ENCODE data around the gene UBC.
"Not testable (repeated sequence)": the region's sequence is repeated elsewhere in the genome, so short reads cannot be mapped to it uniquely, and the experiment has no call there.

Gene UBC

DNA sequence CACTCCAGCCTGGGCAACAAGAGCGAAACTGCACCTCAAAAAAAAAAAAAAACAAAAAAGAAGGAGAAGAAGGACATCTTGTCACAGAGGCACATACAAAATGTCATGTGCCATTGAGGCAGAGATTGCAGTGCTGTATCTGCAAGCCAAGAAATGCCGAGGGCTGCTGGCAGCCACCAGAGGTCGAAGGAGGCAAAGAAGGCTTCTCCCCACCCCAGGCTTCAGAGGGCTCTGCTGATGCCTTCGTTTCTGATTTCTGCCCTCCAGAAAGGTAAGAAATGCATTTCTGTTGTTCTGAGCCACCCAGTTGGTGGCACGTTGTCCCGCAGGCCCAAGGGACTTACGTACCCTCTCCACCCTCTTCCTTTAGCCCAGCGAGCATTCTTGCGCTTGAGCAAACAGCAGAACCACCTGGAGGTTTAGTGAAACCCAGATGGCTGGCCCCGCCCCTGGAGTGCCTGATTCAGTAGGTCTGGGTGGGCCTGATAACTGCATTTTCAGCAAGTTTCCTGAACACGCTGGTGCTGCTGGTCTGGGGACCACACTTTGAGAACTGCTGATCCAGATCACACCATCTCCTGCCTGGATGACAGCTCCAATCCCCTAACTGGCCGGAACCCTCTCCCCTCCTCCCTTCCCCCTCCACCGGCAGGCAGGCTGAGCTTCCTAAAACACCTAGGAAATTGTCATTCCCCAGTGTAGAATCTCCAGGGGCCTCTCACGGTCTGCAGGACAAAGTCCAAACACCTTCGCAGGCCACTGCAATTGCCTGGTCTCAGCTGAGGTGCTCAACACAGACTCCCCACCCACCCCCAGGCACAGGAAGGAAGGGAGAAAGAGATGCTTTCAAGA, 29.6 kb downstream of the UBC start:
- no peak for DNase-seq (ENCODE audit: low read depth)

DNA sequence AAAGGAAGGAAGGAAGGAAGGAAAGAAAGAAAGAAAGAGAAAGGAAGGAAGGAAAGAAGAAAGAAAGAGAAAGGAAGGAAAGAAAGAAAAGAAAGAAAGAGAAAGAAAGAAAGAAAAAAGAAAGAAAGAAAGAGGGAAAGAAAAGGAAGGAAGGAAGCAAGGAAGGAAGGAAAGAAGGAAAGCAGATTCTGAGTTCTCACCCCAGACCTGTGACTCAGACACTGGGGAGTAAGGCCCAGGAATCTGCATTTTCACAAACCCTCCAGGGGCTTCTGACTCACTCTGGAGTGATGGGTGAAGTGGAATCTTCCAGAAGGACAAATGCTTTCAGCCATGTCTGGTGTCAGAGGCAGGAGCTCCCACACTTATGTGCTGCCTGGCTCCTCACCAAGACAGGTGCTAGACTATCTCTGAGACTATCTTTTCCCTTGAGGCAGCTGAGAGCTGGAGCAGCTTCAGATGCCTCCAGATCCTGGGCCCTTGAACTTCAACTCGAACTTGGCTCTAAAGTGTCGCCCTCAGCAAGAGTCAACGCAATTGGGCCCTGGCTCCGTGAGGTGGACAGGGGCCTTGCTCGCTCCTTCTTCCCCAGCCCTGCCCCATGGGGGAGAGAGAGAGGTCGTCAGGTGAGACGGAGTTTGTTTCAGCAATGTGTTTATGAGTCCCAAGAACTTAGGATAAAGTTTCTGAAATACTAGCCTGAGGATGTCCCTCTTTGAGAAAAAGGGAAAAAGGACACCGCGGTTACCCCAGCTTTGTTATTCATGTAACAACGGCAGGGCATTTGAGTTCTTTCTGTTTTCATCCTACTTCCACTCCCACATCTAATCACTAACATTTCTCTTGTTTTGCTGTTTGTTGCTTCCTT, 31.0 kb downstream of the UBC start:
- no peak for DNase-seq (ENCODE audit: low read depth)

DNA sequence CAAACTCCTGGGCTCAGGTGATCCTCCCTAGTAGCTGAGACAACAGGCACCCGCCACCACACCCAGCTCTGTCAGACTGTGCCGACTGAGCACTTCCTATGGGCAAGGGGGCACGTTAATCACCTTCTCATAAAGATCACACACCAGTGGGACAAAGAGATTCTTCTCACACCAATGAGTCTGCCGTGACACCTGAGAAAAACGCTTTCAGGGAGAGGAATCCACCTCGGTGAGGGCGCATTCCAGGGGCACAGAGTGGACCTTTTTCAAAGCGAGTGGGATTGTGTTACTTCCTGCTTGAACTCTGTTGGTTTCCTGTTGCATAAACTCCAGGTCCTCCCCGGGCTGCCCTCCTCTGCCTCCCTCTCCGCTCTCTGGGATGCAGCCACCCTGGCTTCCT, 33.3 kb downstream of the UBC start:
- DNase-seq (ENCODE audit: low read depth): no peak

DNA sequence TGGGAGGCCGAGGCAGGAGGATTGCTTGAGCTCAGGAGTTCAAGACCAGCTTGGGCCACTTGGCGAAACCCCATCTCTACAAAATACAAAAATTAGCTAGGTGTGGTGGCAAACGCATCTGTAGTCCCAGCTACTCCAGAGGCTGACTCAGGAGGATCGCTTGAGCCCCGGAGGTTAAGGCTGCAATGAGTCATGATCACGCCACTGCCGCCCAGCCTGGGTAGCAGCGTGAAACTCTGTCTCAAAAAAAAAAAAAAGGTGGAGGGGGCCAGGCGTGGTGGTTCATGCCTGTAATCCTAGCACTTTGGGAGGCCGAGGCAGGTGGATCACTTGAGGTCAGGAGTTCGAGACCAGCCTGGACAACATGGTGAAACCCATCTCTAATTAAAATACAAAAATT, 34.1 kb downstream of the UBC start:
- not testable (repeated sequence) for DNase-seq (ENCODE audit: low read depth)

DNA sequence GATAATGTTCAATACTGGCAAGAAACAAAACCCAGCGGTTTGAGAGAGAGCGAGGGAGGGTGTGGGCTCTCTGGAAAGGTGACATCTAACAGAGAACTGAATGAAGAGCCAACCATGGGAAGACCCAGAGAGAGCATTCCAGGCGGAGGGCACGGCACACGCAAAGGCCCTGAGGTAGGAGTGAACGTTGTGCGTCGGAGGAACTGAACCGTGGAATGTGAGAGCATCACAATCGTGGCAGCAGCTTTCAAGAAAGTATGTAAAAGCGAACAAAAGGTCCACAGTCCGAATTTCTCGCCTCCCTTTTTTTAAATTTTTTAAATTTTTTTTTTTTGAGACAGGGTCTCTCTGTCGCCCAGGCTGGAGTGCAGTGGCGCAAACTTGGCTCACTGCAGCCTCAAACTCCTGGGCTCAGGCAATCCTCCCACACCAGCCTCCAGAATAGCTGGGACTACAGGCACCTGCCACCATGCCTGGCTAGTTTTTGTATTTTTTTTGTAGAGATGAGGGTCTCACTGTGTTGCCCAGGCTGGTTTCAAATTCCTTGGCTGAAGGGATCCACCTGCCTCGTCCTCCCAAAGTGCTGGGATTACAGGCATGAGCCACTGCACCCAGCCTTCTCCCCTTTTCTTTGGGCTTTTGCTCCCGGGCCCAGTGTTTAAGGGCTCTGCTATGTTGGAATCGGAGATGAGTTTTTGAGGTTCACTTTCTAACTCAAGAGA, 35.5 kb downstream of the UBC start:
- DNase-seq (ENCODE audit: low read depth): no peak

DNA sequence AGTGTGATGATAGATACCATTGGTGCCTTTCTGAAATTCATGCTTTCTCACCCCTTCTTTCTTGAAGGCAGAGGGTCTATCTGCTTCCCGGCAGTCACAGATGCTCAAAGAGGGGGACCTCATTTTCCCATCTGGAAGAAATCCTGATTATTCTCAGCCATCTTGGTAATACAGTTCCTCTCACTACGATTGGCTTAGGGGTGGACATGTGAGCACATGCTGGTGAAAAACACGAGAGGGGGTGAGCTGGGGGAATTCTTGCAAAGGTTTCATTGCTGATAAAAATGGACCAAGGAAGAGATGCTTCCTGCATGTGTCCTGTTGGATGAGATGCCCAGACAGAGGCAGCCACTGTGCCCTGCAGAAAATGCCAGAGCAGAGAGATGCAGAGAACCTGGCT, 37.0 kb downstream of the UBC start:
- no peak for DNase-seq (ENCODE audit: low read depth)

DNA sequence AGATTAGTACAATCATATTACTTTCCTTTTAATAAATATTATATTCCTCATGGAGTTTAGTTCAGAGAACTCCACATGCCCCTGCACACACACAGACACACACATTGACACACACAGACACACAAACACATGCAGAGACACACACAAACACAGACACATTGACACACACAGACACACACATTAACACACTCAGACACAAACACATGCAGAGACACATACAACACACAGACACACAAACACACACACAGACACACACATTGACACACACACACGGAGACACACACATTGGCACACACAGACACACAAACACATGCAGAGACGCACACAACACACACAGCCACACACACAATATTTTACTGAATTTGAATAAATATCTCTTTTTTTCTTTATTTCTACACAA, 38.3 kb downstream of the UBC start:
- DNase-seq (ENCODE audit: low read depth): no peak

DNA sequence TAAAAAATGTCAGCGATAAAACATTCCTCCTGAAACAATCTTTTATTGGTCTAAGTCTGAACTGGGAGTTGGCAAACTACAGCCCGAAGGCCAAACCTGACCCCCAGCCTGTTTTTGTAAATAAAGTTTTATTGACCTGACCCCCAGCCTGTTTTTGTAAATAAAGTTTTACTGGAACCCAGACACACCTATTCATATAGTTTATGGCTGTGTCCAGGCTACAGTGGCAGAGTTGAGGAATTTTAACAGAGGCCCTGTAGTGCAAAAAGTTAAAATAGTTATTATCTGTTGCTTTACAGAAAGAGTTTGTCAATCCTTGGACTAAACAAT, 38.7 kb downstream of the UBC start:
- DNase-seq (ENCODE audit: low read depth): no peak

DNA sequence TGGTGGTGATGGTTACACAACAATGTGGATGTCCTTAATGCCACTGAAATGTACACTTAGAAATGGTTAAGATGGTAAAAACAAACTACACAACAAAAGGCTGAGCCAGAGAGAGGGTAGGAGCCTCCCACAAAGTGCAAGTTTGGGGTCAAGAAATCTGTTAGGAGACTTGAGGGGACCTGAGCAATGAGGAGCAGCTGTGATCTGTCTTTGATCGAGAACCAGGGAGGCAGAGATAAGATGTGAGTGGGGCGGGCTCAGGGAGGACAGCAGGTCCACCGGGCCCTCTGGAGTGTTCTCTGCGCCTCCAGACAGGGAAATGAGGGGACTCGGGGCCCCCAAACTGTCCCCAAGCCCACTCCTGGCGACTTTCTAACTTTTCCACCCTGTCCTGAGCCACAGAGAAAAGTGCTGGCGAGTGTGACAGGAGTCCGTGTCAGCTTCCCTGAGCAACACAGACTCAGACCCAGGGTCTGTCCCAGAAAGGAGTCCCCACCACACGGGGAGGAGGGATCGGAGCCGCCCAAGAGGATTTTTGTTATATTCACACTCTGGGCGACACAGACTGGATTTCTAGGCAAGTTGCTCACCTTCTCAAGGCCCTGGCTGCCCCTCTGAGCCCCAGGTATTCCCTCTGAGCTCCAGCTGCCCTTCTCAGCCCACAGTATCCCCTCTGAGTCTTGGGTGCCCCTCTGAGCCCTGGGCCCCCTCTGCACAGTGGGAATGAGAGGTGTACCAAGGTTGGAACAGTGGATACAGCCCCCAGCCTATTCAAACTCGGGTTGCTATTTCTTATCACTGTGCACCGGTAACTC, 39.3 kb downstream of the UBC start:
- DNase-seq (ENCODE audit: low read depth): no peak

DNA sequence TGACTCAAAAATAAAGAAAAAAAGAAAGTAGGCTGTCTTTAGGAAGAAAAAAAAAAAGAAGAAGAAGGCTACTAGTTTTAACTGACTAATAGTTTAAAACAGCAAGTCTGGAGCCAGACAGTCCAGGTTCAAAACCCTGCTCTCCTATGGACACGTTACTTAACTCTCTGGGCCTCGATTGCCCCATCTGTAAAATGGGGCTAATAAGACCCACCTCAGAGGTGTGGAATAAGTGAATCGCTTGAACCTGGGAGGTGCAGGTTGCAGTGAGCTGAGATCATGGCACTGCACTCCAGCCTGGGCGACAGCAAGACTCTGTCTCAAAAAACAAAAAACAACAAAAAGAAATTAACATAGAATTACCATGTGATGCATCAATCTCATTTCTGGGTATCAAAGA, 40.3 kb downstream of the UBC start:
- DNase-seq (ENCODE audit: low read depth): no peak

DNA sequence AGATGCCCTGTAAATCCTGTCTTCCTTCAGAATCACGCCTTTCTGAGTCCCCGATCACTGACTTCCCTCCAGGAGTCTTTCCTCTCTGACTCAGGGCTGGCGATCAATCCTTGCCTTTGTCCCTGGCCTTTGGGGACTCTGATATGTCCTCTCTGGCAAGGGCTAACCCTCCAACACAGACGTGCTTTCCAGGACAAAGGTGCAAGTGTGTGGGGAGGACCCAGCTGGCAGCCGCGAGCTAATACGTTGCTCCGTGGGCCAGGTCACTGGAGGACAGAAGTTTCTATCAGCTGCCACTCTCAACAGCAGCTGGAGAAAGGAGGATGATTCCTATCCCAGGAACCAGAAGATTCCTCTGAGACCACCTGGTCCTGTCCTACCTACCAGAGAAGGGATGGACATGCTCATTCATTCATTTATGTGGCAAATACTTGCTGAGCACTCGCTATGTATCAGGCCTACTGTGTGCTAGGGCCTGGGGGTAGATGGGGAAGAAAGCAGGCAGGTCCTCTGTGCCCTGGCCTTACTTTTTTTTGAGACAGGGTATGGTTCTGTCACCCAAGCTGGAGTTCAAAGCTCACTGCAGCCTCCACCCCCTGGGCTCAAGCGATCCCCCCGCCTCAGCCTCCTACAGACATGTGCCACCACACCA, 42.3 kb downstream of the UBC start:
- DNase-seq (ENCODE audit: low read depth): no peak

DNA sequence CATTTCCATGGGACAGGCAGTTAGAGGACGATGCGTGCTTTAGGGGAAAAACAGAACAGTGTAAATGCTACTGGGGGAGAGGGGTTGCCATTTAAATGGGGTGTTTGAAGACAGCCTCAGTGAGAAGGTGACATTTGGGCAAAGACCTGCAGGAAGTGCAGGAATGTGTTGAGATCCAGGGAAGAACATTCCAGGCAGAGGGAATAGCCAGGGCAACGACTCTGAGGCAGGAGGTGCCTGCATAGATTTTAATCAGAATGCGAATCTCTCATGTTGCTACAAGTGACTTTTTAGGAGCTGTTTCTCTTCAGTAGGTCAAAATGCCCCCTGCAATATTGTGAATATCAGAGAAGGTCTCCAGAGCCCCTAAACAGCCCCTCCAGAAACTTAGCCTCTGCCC, 43.2 kb downstream of the UBC start:
- no peak for DNase-seq (ENCODE audit: low read depth)

DNA sequence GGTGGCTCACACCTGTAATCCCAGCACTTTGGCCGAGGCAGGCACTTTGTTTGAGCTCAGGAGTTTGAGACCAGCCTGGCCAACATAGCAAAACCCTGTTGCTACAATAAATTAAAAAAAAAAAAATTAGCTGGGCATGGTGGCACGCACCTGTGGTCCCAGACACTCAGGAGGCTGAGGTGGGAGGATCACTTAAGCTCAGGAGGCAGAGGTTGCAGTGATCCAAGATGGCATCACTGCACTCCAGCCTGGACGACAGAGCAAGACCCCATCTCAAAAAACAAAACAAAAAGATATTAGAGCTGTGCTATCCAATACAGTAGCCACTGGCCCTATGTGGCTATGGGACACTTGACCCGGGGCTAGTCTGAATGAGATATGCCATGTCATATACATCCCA, 43.9 kb downstream of the UBC start:
- DNase-seq (ENCODE audit: low read depth): no peak

DNA sequence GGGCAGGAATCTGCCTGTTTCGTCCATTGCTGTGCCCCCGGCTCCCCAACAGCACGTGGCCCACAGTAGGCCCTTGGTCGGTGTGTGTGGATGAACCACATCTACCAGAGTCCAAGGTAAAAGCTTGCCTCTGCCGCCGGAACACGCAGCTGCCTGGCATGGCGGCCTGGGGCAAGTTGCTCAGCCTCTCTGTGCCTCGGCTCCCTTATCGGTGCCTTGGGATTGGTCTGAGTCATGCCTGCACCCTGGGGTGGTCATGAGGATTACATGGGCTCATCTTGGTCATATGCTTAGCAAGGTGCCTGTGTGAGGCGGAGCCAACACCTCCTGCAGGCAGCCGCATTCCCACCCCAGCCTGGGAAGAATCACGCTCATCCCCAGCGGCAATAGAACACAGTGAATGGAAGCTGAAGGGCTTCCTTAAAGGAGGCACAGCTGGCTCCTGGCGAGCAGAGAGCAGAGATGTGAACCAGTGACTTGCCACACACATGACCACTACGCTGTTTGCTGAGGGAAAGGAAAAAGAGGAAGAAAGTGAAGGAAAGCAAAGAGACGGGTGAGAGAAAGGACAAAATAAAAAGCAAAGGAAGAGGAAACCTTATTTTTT, 45.3 kb downstream of the UBC start:
- DNase-seq (ENCODE audit: low read depth): no peak

DNA sequence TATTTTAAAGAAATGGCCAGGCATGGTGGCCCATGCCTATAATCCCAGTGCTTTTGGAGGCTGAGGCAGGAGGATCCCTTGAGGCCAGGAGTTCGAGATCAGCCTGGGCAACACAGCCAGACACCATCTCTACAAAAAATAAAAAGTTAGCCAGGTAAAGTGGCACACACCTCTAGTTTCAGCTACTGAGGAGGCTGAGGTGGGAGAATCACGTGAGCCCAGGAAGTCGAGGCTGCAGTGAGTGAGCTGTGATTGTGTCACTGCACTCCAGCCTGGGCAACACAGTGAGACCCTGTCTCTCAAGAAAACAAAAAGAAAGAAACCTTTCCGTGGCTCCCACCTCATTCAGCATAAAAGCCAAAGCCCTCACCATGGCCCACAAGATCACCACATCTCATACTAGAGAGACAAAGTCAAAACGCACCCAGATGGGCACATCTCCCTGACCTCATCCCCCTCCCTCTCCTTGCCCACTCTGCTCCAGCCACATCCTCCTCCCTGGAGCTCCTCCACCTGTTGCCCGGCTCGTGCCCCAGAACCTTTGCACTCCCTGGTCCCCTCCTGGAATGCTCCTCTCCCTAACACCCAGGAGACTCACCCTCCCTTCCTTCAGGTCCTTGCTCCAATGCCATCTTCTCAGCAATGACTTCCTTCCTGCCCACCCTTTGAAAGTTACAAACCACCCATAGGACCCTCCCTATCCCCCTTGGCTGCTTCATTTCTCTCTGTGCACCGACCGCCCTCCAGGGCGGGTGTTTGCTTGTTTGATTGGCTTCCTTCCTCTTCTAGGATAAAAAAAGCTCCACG, 46.0 kb downstream of the UBC start:
- DNase-seq (ENCODE audit: low read depth): no peak

DNA sequence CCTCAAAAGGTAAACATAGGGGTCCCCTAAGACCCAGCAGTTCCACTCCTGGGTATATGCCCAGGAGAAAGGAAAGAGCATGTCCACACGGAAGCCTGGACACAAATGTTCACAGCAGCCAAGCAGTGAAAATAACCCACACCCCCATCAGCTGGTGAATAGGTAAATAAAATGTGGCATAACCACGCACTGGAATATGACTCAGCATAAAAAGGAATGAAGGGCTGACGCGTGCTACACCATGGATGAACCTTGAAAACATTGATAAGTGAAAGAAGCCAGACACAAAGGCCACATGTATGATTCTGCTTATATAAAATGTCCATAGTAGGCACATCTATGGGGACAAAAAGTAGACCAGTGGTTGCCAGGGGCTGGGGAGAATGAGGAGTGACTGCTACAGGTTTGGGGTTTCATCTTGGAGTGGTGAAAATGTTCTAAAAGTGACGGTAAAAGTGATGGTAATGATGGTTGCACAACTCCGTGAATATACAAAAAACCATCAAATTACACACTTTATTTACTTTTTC, 47.0 kb downstream of the UBC start:
- no peak for DNase-seq (ENCODE audit: low read depth)

DNA sequence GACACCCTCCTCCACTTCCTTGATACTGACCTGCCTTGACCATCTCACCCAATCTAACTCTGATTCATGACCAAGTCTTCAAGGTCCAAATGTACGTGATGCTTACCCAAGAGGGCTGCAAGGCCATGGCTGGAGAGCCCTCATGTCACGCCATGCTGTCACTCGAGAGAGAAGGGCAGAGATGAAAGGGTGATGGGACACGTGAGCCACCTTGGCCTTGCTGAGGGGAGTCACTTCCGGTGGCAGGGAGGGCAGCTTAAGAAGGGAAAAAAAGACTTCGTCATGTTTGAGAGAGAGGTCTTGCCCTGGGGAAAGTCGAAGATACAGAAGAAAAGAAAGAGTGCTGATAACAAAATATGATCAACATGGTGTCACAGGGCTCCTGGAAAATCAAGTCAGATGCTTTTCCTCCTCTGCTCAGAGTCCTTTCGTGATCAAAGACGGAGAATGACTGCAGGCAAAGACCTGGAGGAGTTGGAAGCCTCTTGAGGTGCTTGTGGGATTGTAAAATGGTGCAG, 47.5 kb downstream of the UBC start:
- DNase-seq (ENCODE audit: low read depth): no peak

DNA sequence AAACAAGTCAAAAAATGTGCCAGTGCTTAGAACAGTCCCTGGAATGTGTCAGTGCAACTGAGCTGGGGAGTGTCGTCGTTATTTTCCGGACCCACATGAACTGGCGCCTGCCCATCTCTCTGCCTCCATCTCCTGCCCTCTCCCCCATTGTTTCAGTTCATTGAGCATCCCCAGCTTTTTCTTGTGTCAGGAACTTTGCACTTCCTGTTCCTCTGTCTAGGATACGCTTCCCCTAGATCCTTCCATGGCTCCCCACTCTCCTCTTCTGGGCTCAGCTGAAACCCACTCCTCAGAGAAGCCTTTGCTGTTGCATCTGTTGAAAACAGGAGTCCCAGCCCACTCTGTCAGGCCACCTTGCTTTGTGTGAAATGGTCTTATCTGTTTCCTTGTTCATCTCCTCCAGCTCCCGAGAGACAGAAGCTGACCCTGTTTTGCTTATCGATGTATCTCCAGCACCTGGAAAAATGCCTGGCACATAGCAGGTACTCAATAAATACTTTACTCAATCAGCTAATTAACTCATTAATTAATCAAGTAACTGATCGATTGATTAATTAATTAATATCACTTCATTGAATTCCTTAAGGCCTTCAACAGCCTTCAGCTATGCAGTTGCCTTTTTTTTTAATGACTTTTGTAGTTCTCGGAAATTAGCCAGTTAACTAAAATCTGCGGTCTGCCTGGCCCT, 48.1 kb downstream of the UBC start:
- DNase-seq (ENCODE audit: low read depth): no peak

DNA sequence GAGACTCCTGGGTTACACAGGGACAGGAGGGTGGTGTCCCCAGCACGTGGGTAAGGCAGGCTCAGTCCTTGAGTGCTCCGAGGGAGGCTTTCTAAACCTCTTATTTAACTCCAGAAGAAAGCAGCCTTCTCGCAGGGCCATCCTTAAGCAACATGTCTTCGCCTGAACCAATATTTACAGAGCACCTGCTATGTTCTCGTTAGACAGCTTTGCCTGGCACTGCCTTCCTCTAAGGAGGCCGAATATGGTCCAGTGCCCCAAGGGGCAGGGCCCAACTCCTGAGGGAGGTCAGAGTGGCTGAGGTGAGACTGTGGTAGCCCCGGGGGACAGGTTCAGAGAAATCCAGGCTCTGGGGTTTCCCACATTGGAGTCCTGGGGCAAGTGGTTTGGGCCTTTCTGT, 48.7 kb downstream of the UBC start:
- DNase-seq (ENCODE audit: low read depth): no peak
